ENCODE data around the gene SHANK3. TPM values are rescaled to one million over a fixed set of nuclear protein-coding genes. Genes with fewer than 3 reads are reported as not detected.

The SHANK3 gene
- total RNA-seq, 5 donors from 2014 or later (not counting 1 experiment from before 2014, with no cell fraction given), result 0.22 to 0.47 (median 0.28) TPM

DNA sequence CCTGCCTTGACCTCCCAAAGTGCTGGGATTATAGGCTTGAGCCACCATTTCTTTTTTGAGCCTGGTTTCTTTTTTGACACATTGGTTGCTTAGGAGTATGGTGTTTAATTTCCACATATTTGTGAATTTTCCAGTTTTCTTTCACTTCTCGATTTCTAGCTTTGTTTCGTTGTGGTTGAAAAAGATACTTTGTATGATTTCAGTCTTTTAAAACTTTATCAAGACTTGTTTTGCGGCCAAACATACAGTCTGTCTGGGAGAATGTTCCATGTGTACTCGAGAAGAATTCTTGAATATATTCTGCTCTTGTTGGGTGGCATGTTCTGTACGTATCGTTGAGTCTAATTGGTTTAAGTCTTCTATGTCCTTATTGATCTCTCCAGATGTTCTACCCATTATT is 20.8 kb downstream of the SHANK3 start:
- Histone ChIP-seq H3K27me3 (replicated peaks in 1 of 2; ENCODE audit: control insufficient read depth in 2 of 2, extremely low read depth in 1 of 2, insufficient read depth in 2 of 2, low read length in 1 of 2) (peaks cover 0 to 30% of the 10 kb centered on the region in 2 experiments), H3K4me3 (ENCODE audit: control insufficient read depth in 1 of 2, extremely low read depth in 1 of 2, low read length in 1 of 2) (no peak overlapping the region), H3K4me1 (ENCODE audit: control insufficient read depth in 1 of 2, extremely low read depth in 1 of 2, insufficient read depth in 2 of 2, low read length in 2 of 2) (no peaks in the 10 kb centered on the region), H3K36me3 (ENCODE audit: control insufficient read depth in 2 of 2, extremely low read depth in 1 of 2, insufficient read depth in 1 of 2, low read length in 1 of 2) (no peaks in the 10 kb centered on the region), H3K27ac (ENCODE audit: low read length) (no peak overlapping the region), H3K9me3 (no peaks in the 10 kb centered on the region)
- Mint-ChIP-seq H3K27me3 (peaks cover 0 to 12% of the 10 kb centered on the region in 2 donors), H3K27ac (no peak overlapping the region), H3K36me3 (no peaks in the 10 kb centered on the region), H3K9me3 (peaks cover 0 to 8% (median 0%) of the 10 kb centered on the region in 3 donors), H3K4me3 (no peak overlapping the region), H3K4me1 (no peaks in the 10 kb centered on the region)
- ChIA-PET POLR2A (no interaction called here), CTCF (no interaction called here)
- ATAC-seq (replicated peaks in 1 of 4) (no peak), DNase-seq (no peak)
- WGBS (ENCODE audit: insufficient coverage), result 100% methylated on average over 1 of the region's 6 CpGs

GRCh38 chr22:50694099-50694605 is 21.5 kb downstream of the SHANK3 start:
- CTCF ChIA-PET, result no interaction called here

DNA sequence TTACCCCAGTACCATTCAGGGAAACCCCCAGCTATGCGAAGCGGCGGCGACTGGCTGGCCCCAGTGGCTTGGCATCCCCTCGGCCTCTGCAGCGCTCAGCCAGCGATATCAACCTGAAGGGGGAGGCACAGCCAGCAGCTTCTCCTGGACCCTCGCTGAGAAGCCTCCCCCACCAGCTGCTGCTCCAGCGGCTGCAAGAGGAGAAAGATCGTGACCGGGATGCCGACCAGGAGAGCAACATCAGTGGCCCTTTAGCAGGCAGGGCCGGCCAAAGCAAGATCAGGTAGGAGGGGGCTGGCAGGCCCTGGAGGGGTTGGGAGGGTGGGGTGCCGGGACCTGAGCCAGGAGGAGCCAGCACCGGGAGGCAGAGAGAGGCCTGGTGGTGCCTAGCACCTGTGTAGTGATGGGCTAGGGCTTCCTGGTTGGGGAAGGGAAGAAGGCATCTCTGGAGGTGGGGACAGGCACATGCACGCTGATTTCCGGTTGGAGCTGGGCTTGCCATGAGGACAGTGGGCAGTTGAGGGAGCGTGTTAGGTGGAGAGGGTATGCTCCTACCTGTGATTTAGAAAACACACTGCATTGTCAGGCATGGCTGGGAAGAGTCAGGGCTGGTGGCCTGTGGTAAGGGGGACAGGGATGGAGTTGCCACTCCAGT is 22.3 kb downstream of the SHANK3 start:
- H3K27ac ChIP-seq (ENCODE audit: low read length), result no peak overlapping the region
- no peaks in the 10 kb centered on the region for H3K4me1 ChIP-seq (ENCODE audit: control insufficient read depth in 1 of 2, extremely low read depth in 1 of 2, insufficient read depth in 2 of 2, low read length in 2 of 2)
- no peaks in the 10 kb centered on the region for H3K4me1 Mint-ChIP-seq
- POLR2A ChIA-PET, result no interaction called here
- no peaks in the 10 kb centered on the region for H3K9me3 ChIP-seq
- H3K27ac Mint-ChIP-seq, result no peak overlapping the region
- no peaks in the 10 kb centered on the region for H3K36me3 Mint-ChIP-seq
- DNase-seq (no peak), ATAC-seq (replicated peaks in 1 of 4) (no peak)
- peaks cover 0 to 32% of the 10 kb centered on the region in 2 experiments for H3K27me3 ChIP-seq (replicated peaks in 1 of 2; ENCODE audit: control insufficient read depth in 2 of 2, extremely low read depth in 1 of 2, insufficient read depth in 2 of 2, low read length in 1 of 2)
- 94% methylated on average over 17 of the region's 18 CpGs for WGBS (ENCODE audit: insufficient coverage)
- peaks cover 0 to 7% of the 10 kb centered on the region in 2 donors for H3K27me3 Mint-ChIP-seq
- CTCF ChIA-PET, result no interaction called here
- no peak overlapping the region for H3K4me3 ChIP-seq (ENCODE audit: control insufficient read depth in 1 of 2, extremely low read depth in 1 of 2, low read length in 1 of 2)
- peaks cover 0 to 8% (median 0%) of the 10 kb centered on the region in 3 donors for H3K9me3 Mint-ChIP-seq
- no peak overlapping the region for H3K4me3 Mint-ChIP-seq
- no peaks in the 10 kb centered on the region for H3K36me3 ChIP-seq (ENCODE audit: control insufficient read depth in 2 of 2, extremely low read depth in 1 of 2, insufficient read depth in 1 of 2, low read length in 1 of 2)

More at GRCh38 chr22:50694099-50694605, 21.5 kb downstream of the SHANK3 start:
- H3K27ac Mint-ChIP-seq, result no peak overlapping the region
- Histone ChIP-seq H3K4me3 (ENCODE audit: control insufficient read depth in 1 of 2, extremely low read depth in 1 of 2, low read length in 1 of 2) (no peak overlapping the region), H3K27ac (ENCODE audit: low read length) (no peak overlapping the region), H3K9me3 (no peaks in the 10 kb centered on the region), H3K36me3 (ENCODE audit: control insufficient read depth in 2 of 2, extremely low read depth in 1 of 2, insufficient read depth in 1 of 2, low read length in 1 of 2) (no peaks in the 10 kb centered on the region), H3K4me1 (ENCODE audit: control insufficient read depth in 1 of 2, extremely low read depth in 1 of 2, insufficient read depth in 2 of 2, low read length in 2 of 2) (no peaks in the 10 kb centered on the region), H3K27me3 (replicated peaks in 1 of 2; ENCODE audit: control insufficient read depth in 2 of 2, extremely low read depth in 1 of 2, insufficient read depth in 2 of 2, low read length in 1 of 2) (peaks cover 0 to 27% of the 10 kb centered on the region in 2 experiments)
- H3K4me1 Mint-ChIP-seq, result no peaks in the 10 kb centered on the region
- no peaks in the 10 kb centered on the region for H3K36me3 Mint-ChIP-seq
- H3K4me3 Mint-ChIP-seq, result no peak overlapping the region
- peaks cover 0 to 8% (median 0%) of the 10 kb centered on the region in 3 donors for H3K9me3 Mint-ChIP-seq
- no peak for DNase-seq
- 73% methylated on average over 2 of the region's 3 CpGs for WGBS (ENCODE audit: insufficient coverage)
- peaks cover 0 to 12% of the 10 kb centered on the region in 2 donors for H3K27me3 Mint-ChIP-seq
- no peak for ATAC-seq (replicated peaks in 1 of 4)
- POLR2A ChIA-PET, result no interaction called here

DNA sequence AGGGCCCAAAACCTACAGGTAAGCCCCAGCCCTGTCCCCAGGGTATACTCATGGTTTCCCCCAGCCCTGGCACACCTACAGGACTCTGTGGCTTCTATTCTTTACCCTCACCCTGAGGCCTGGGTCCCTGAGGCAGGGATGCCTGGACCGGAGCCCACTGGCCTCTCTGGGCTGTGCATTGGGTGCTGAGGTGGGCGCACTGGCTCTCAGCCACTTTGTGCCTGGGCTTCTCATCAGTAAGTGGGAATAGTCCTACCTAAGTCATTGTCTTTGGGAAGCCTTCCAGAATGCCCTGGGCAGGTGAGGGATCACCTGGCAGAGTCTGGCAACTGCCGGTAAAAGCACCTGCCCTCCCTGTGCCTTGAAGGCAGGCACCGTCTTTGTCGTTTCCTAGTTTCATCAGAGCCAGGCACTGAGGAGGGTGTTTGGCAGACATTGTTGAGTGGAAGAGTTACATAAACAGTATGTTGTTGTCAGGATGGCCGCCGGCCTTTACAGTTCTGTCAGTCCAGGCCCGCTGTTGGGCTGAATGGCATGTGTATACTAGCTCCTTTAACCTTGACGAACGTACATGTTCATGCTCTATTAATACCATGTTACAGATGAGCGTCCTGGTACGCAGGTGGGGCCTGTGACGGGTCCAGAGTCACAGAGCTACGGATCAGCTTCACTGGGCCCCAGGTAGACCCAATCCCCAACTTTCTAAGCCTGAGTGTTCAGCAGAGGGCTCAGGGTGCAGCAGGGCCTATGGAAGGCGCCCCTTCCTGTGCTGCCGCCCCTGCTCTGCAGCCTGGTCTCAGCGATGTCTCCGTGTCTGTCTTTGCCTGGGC is 23.0 kb downstream of the SHANK3 start:
- 88% methylated on average over 15 of the region's 18 CpGs for WGBS (ENCODE audit: insufficient coverage)
- Histone ChIP-seq H3K4me3 (ENCODE audit: control insufficient read depth in 1 of 2, extremely low read depth in 1 of 2, low read length in 1 of 2) (no peak overlapping the region), H3K9me3 (no peaks in the 10 kb centered on the region), H3K27ac (ENCODE audit: low read length) (no peak overlapping the region), H3K4me1 (ENCODE audit: control insufficient read depth in 1 of 2, extremely low read depth in 1 of 2, insufficient read depth in 2 of 2, low read length in 2 of 2) (no peaks in the 10 kb centered on the region), H3K36me3 (ENCODE audit: control insufficient read depth in 2 of 2, extremely low read depth in 1 of 2, insufficient read depth in 1 of 2, low read length in 1 of 2) (no peaks in the 10 kb centered on the region), H3K27me3 (replicated peaks in 1 of 2; ENCODE audit: control insufficient read depth in 2 of 2, extremely low read depth in 1 of 2, insufficient read depth in 2 of 2, low read length in 1 of 2) (peaks cover 0 to 32% of the 10 kb centered on the region in 2 experiments)
- Mint-ChIP-seq H3K4me3 (no peak overlapping the region), H3K4me1 (peaks cover 0 to 1% (median 0%) of the 10 kb centered on the region in 3 donors), H3K27me3 (peaks cover 0 to 10% of the 10 kb centered on the region in 2 donors), H3K27ac (no peak overlapping the region), H3K9me3 (peaks cover 0 to 8% (median 0%) of the 10 kb centered on the region in 3 donors), H3K36me3 (no peaks in the 10 kb centered on the region)
- ChIA-PET CTCF (no interaction called here), POLR2A (no interaction called here)
- ATAC-seq (replicated peaks in 1 of 4), result no peak
- DNase-seq, result no peak

DNA sequence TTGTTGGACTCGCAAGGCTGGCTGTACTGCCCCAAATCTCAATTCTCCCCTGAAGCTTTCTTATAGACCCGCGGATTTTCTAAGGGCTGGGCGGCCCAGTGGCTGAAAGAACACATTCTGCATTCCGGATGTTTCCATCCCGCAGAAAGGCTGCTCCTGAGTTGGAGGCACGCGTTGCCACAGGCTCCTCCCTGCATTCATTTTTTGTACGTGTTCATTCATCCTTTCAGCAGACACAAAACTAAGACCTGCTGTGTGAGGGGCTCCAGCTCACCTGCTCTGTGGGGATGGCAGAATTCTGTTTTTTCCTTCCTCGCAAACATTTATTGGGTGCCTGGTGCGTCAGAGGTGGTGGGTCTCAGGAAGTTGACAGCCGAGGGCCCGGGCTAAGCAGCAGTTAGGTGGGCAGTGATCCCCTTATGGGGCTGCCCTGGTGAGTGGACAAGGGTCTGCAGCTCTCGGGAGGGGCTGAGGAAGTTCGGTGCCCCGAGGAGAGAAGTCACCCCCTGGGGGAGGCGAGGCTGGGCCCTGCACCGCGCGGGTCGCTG is 23.7 kb downstream of the SHANK3 start:
- DNase-seq, result no peak
- H3K36me3 ChIP-seq (ENCODE audit: control insufficient read depth in 2 of 2, extremely low read depth in 1 of 2, insufficient read depth in 1 of 2, low read length in 1 of 2), result no peaks in the 10 kb centered on the region
- Mint-ChIP-seq H3K4me3 (no peak overlapping the region), H3K27ac (no peak overlapping the region), H3K36me3 (no peaks in the 10 kb centered on the region), H3K4me1 (peaks cover 0 to 2% (median 1%) of the 10 kb centered on the region in 3 donors), H3K27me3 (peaks cover 0 to 5% of the 10 kb centered on the region in 2 donors), H3K9me3 (peaks cover 0 to 8% (median 0%) of the 10 kb centered on the region in 3 donors)
- ChIA-PET POLR2A (no interaction called here), CTCF (no interaction called here)
- H3K27me3 ChIP-seq (replicated peaks in 1 of 2; ENCODE audit: control insufficient read depth in 2 of 2, extremely low read depth in 1 of 2, insufficient read depth in 2 of 2, low read length in 1 of 2), result peaks cover 0 to 35% of the 10 kb centered on the region in 2 experiments
- no peaks in the 10 kb centered on the region for H3K9me3 ChIP-seq
- no peak overlapping the region for H3K4me3 ChIP-seq (ENCODE audit: control insufficient read depth in 1 of 2, extremely low read depth in 1 of 2, low read length in 1 of 2)
- no peak overlapping the region for H3K27ac ChIP-seq (ENCODE audit: low read length)
- 93% methylated on average over 14 of the region's 21 CpGs for WGBS (ENCODE audit: insufficient coverage)
- no peaks in the 10 kb centered on the region for H3K4me1 ChIP-seq (ENCODE audit: control insufficient read depth in 1 of 2, extremely low read depth in 1 of 2, insufficient read depth in 2 of 2, low read length in 2 of 2)
- ATAC-seq (replicated peaks in 1 of 4), result no peak

GRCh38 chr22:50696799-50697561 is 24.4 kb downstream of the SHANK3 start:
- H3K27ac ChIP-seq (ENCODE audit: low read length), result no peak overlapping the region
- no peaks in the 10 kb centered on the region for H3K36me3 Mint-ChIP-seq
- ATAC-seq (replicated peaks in 1 of 4) (no peak), DNase-seq (no peak)
- WGBS (ENCODE audit: insufficient coverage), result 94% methylated on average over 19 of the region's 58 CpGs
- peaks cover 0 to 1% (median 0%) of the 10 kb centered on the region in 3 donors for H3K9me3 Mint-ChIP-seq
- ChIA-PET POLR2A (no interaction called here), CTCF (no interaction called here)
- peaks cover 3 to 8% (median 3%) of the 10 kb centered on the region in 3 donors for H3K4me1 Mint-ChIP-seq
- H3K27me3 ChIP-seq (replicated peaks in 1 of 2; ENCODE audit: control insufficient read depth in 2 of 2, extremely low read depth in 1 of 2, insufficient read depth in 2 of 2, low read length in 1 of 2), result peaks cover 0 to 35% of the 10 kb centered on the region in 2 experiments
- H3K4me1 ChIP-seq (ENCODE audit: control insufficient read depth in 1 of 2, extremely low read depth in 1 of 2, insufficient read depth in 2 of 2, low read length in 2 of 2), result no peaks in the 10 kb centered on the region
- no peaks in the 10 kb centered on the region for H3K9me3 ChIP-seq
- no peak overlapping the region for H3K27ac Mint-ChIP-seq
- no peak overlapping the region for H3K4me3 Mint-ChIP-seq
- H3K36me3 ChIP-seq (ENCODE audit: control insufficient read depth in 2 of 2, extremely low read depth in 1 of 2, insufficient read depth in 1 of 2, low read length in 1 of 2), result no peaks in the 10 kb centered on the region
- H3K27me3 Mint-ChIP-seq, result peaks cover 0 to 3% of the 10 kb centered on the region in 2 donors
- H3K4me3 ChIP-seq (ENCODE audit: control insufficient read depth in 1 of 2, extremely low read depth in 1 of 2, low read length in 1 of 2), result no peak overlapping the region
